OCI-LY7 (cell line): ENCODE results near the gene UBE2J2. TPM values are rescaled to one million over a fixed set of nuclear protein-coding genes. Genes with fewer than 3 reads are reported as not detected.

Source experiments
- BruUV-seq: library from RNA; stranded (reverse); fragments of 400-500 nt; replicated peaks from 2 replicates; lab custom pipeline; 2021; lab: Mats Ljungman, UMichigan
- CTCF ChIA-PET: fragments of 300-600 bp; sonication (Branson Sonifier 250); formaldehyde crosslinking; loops from one replicate; lab custom pipeline; 2022; ENCODE audit warnings: antibody characterized with exemption; ENCODE audit not compliant: unreplicated experiment; lab: Charles Lee
- POLR2A ChIA-PET: fragments of 300-600 bp; sonication (Branson Sonifier 250); formaldehyde crosslinking; loops from one replicate; lab custom pipeline; 2022; ENCODE audit warnings: antibody characterized with exemption; lab: Charles Lee
- DNase-seq: peaks from one replicate; pipeline ENCODE4 v3.0.0-alpha.2; 2015; ENCODE audit warnings: low spot score
- H2AFZ ChIP-seq: fragments of 200-600 bp; sonication (generic), shearing (Covaris generic); 2 replicates; pipeline ENCODE4 v1.6.1; 2014; ENCODE audit warnings: mild to moderate bottlenecking, antibody characterized with exemption, low read length, moderate library complexity
- H3K27ac ChIP-seq: fragments of 200-600 bp; sonication (generic); 2 replicates; pipeline ENCODE4 v1.5.1; 2014; ENCODE audit warnings: mixed run types, low read depth, mild to moderate bottlenecking, moderate library complexity, low read length, inconsistent platforms; ENCODE audit not compliant: poor library complexity, severe bottlenecking
- H3K36me3 ChIP-seq: fragments of 200-600 bp; sonication (generic); 2 replicates; pipeline ENCODE4 v1.6.1; 2014; ENCODE audit warnings: mild to moderate bottlenecking, antibody characterized with exemption, low read length, moderate library complexity, mixed read lengths; ENCODE audit not compliant: insufficient read depth
- H3K4me1 ChIP-seq: fragments of 200-600 bp; sonication (generic); 2 replicates; pipeline ENCODE4 v1.5.1; 2014; ENCODE audit warnings: mild to moderate bottlenecking, low read length; ENCODE audit not compliant: insufficient read depth, poor library complexity, severe bottlenecking
- H3K4me2 ChIP-seq: fragments of 200-600 bp; sonication (generic); 2 replicates; pipeline ENCODE4 v1.6.1; 2014; ENCODE audit warnings: mild to moderate bottlenecking, low read length
- H3K4me3 ChIP-seq: fragments of 200-600 bp; sonication (generic); 2 replicates; pipeline ENCODE4 v1.5.1; 2014; ENCODE audit warnings: mild to moderate bottlenecking, low read depth, low read length; ENCODE audit not compliant: poor library complexity, severe bottlenecking
- H3K79me2 ChIP-seq: fragments of 200-600 bp; sonication (generic); 2 replicates; pipeline ENCODE4 v1.6.1; 2016; ENCODE audit warnings: low read depth, mild to moderate bottlenecking, low read length, moderate library complexity, mixed read lengths; ENCODE audit not compliant: insufficient read depth
- H3K9me2 ChIP-seq: fragments of 200-600 bp; sonication (generic); 2 replicates; pipeline ENCODE4 v1.6.1; 2016; ENCODE audit warnings: mild to moderate bottlenecking, low read length, mixed read lengths; ENCODE audit not compliant: insufficient read depth
- H3K9me3 ChIP-seq: fragments of 200-600 bp; sonication (generic); 2 replicates; pipeline ENCODE4 v1.6.1; 2014; ENCODE audit warnings: mild to moderate bottlenecking, mixed run types, low read length, mixed read lengths
- H4K20me1 ChIP-seq: fragments of 200-600 bp; sonication (generic); 2 replicates; pipeline ENCODE4 v1.6.1; 2014; ENCODE audit warnings: mild to moderate bottlenecking, antibody characterized with exemption, low read length, moderate library complexity, mixed read lengths; ENCODE audit not compliant: insufficient read depth
- CTCF ChIP-seq: fragments of 200-600 bp; sonication (generic); conservative IDR thresholded peaks from 2 replicates; pipeline ENCODE4 v1.5.1; 2014; ENCODE audit warnings: mild to moderate bottlenecking, antibody characterized with exemption, low read length, moderate library complexity, mixed read lengths
- EZH2phosphoT487 ChIP-seq: fragments of 200-600 bp; sonication (generic); IDR thresholded peaks from 2 replicates; pipeline ENCODE4 v1.6.1; 2018; ENCODE audit warnings: low read depth, borderline replicate concordance, mild to moderate bottlenecking, mixed run types, antibody characterized with exemption, low read length, moderate library complexity, mixed read lengths
- intact Hi-C: fragments of 100-400 bp; cut with micrococcal nuclease; formaldehyde crosslinking; loops from one replicate; pipeline ENCODE4 v1.10.0; 2022; ENCODE audit not compliant: unreplicated experiment
- total RNA-seq, 2 experiments: library from RNA; depleted of rRNA in 1 of 2; stranded (reverse); fragments of >200 nt in 1 of 2; shearing (Covaris generic) in 1 of 2; gene quantifications; 2 replicates each; pipeline ENCODE4 v1.2.3, GENCODE V29; 2014 to 2022

Gene UBE2J2
- total RNA-seq, 2 experiments from 2014 or later = 69.2 to 88.7 TPM

GRCh38 chr1:1215881-1216605 lies 57.6 kb downstream of the UBE2J2 start:
- no peak overlapping the region for H3K4me3 ChIP-seq
- no peaks in the 10 kb centered on the region for H3K79me2 ChIP-seq
- intact Hi-C loops = no loop called here
- no peak for DNase-seq
- no TSS peak for BruUV-seq
- ChIA-PET CTCF (no interaction called here), POLR2A (no interaction called here)
- H3K36me3 ChIP-seq = peaks cover 37% of the 10 kb centered on the region
- no peaks in the 10 kb centered on the region for H4K20me1 ChIP-seq
- no peak overlapping the region for H3K4me2 ChIP-seq
- no peak overlapping the region for H3K27ac ChIP-seq
- H3K9me3 ChIP-seq = no peaks in the 10 kb centered on the region
- no peaks in the 10 kb centered on the region for H3K4me1 ChIP-seq
- no peaks in the 10 kb centered on the region for H3K9me2 ChIP-seq
- H2AFZ ChIP-seq = no peak overlapping the region
- no peak for TF ChIP-seq EZH2phosphoT487
- no peak for TF ChIP-seq CTCF

GRCh38 chr1:1215080-1215676 lies 58.5 kb downstream of the UBE2J2 start:
- Histone ChIP-seq H3K9me2 (no peaks in the 10 kb centered on the region), H3K4me3 (no peak overlapping the region), H3K4me1 (no peaks in the 10 kb centered on the region), H3K9me3 (no peaks in the 10 kb centered on the region), H3K79me2 (no peaks in the 10 kb centered on the region), H2AFZ (no peak overlapping the region), H3K4me2 (no peak overlapping the region), H3K27ac (no peak overlapping the region), H4K20me1 (no peaks in the 10 kb centered on the region), H3K36me3 (peaks cover 28% of the 10 kb centered on the region)
- intact Hi-C loops = no loop called here
- ChIA-PET POLR2A (no interaction called here), CTCF (no interaction called here)
- DNase-seq = no peak
- no TSS peak for BruUV-seq
- TF ChIP-seq CTCF (no peak), EZH2phosphoT487 (no peak)
